DOHH2 (cell line): ENCODE measurements around the gene MON2.

Experiments
- H3F3A ChIP-seq: fragments of 200-600 bp; sonication (generic), shearing (Covaris generic); 2 replicates; pipeline ENCODE4 v1.6.0; 2016; ENCODE audit warnings: antibody characterized with exemption, mild to moderate bottlenecking; ENCODE audit not compliant: control insufficient read depth, insufficient read depth
- H3K27ac ChIP-seq: fragments of 200-600 bp; sonication (generic); 2 replicates; pipeline ENCODE4 v1.5.1; 2014; ENCODE audit warnings: low read depth, mild to moderate bottlenecking, low read length, moderate library complexity
- H3K27me3 ChIP-seq: fragments of 200-600 bp; sonication (generic); 2 replicates; pipeline ENCODE4 v1.6.1; 2014; ENCODE audit warnings: mild to moderate bottlenecking, low read length, mixed read lengths; ENCODE audit not compliant: control insufficient read depth
- H3K36me3 ChIP-seq: fragments of 200-600 bp; sonication (generic); 2 replicates; pipeline ENCODE4 v1.6.1; 2014; ENCODE audit warnings: mild to moderate bottlenecking, low read length, moderate library complexity, mixed read lengths; ENCODE audit not compliant: control insufficient read depth
- H3K4me1 ChIP-seq: fragments of 200-600 bp; sonication (generic); 2 replicates; pipeline ENCODE4 v1.6.1; 2014; ENCODE audit warnings: mild to moderate bottlenecking, low read length, mixed read lengths; ENCODE audit not compliant: control insufficient read depth
- H3K4me2 ChIP-seq: fragments of 200-600 bp; sonication (generic); 2 replicates; pipeline ENCODE4 v1.6.0; 2014; ENCODE audit warnings: mild to moderate bottlenecking, low read length, moderate library complexity
- H3K4me3 ChIP-seq: fragments of 200-600 bp; sonication (generic); 2 replicates; pipeline ENCODE4 v1.5.1; 2014; ENCODE audit warnings: mild to moderate bottlenecking, low read length, mixed read lengths
- H3K79me2 ChIP-seq: fragments of 200-600 bp; sonication (generic); 2 replicates; pipeline ENCODE4 v1.6.1; 2014; ENCODE audit warnings: mild to moderate bottlenecking, low read length, mixed read lengths; ENCODE audit not compliant: control insufficient read depth
- H3K9me2 ChIP-seq: fragments of 200-600 bp; sonication (generic); replicated peaks from 2 replicates; pipeline ENCODE4 v1.6.1; 2014; ENCODE audit warnings: mild to moderate bottlenecking, low read length, mixed read lengths; ENCODE audit not compliant: control insufficient read depth
- H3K9me3 ChIP-seq: fragments of 200-600 bp; sonication (generic); 2 replicates; pipeline ENCODE4 v1.6.1; 2014; ENCODE audit warnings: antibody characterized with exemption, low read length, mixed read lengths; ENCODE audit not compliant: control insufficient read depth, insufficient read depth
- H4K20me1 ChIP-seq: fragments of 200-600 bp; sonication (generic); 2 replicates; pipeline ENCODE4 v1.6.0; 2014; ENCODE audit warnings: low read depth, mild to moderate bottlenecking, antibody characterized with exemption, low read length, moderate library complexity; ENCODE audit not compliant: control insufficient read depth, insufficient read depth
- CTCF ChIP-seq: fragments of 200-600 bp; sonication (generic); IDR thresholded peaks from one replicate; pipeline ENCODE4 v1.5.1; 2014; ENCODE audit warnings: antibody characterized with exemption, mild to moderate bottlenecking, low read depth, low read length; ENCODE audit not compliant: poor library complexity, severe bottlenecking
- EZH2phosphoT487 ChIP-seq: fragments of 200-600 bp; sonication (generic); IDR thresholded peaks from 2 replicates; pipeline ENCODE4 v1.6.1; 2017; ENCODE audit warnings: borderline replicate concordance, mild to moderate bottlenecking, antibody characterized with exemption, low read length, moderate library complexity, mixed read lengths

Gene MON2

GRCh38 chr12:62466594-62467491 lies at the start of gene MON2:
TSS of gene MON2 (plus strand) at chr12:62466826. CDS start at chr12:62467208, 382 bp downstream.
- Histone ChIP-seq H3K4me1 (peaks cover 18% of the 10 kb centered on the region), H3K36me3 (peaks cover 8% of the 10 kb centered on the region), H3F3A (peaks cover 5% of the 10 kb centered on the region), H3K27me3 (no peaks in the 10 kb centered on the region), H3K27ac (peak within 1 kb of the TSS; percentile 47), H3K9me3 (peaks cover 7% of the 10 kb centered on the region; the same call in 1 of the 2 replicates), H3K9me2 (no peaks in the 10 kb centered on the region), H3K79me2 (peaks cover 55% of the 10 kb centered on the region), H4K20me1 (no peaks in the 10 kb centered on the region), H3K4me2 (peak within 1 kb of the TSS; percentile 93), H3K4me3 (peak within 1 kb of the TSS; percentile 98)
- TF ChIP-seq CTCF (no peak), EZH2phosphoT487 (no peak)

- Histone ChIP-seq H3K9me3 (peaks cover 5% of the 10 kb centered on the region; the same call in 1 of the 2 replicates), H3K9me2 (no peaks in the 10 kb centered on the region), H3K27me3 (peaks cover 11% of the 10 kb centered on the region), H3K4me3 (no peak overlapping the region), H3K36me3 (no peaks in the 10 kb centered on the region), H3K4me1 (no peaks in the 10 kb centered on the region), H3K27ac (no peak overlapping the region), H3K79me2 (no peaks in the 10 kb centered on the region), H3K4me2 (no peak overlapping the region), H3F3A (no peaks in the 10 kb centered on the region), H4K20me1 (no peaks in the 10 kb centered on the region)
- TF ChIP-seq CTCF (no peak), EZH2phosphoT487 (no peak)
Observed at GRCh38 chr12:62426089-62426488, 40.5 kb upstream of the MON2 start.

GRCh38 chr12:62429457-62429856 lies 37.2 kb upstream of the MON2 start:
- Histone ChIP-seq H4K20me1 (no peaks in the 10 kb centered on the region), H3K4me2 (no peak overlapping the region)

More at GRCh38 chr12:62429457-62429856, 37.2 kb upstream of the MON2 start:
- Histone ChIP-seq H3F3A (no peaks in the 10 kb centered on the region), H3K9me3 (peaks cover 5% of the 10 kb centered on the region; the same call in 1 of the 2 replicates), H3K27me3 (peaks cover 14% of the 10 kb centered on the region), H3K79me2 (no peaks in the 10 kb centered on the region), H3K36me3 (no peaks in the 10 kb centered on the region), H3K4me1 (no peaks in the 10 kb centered on the region), H3K9me2 (no peaks in the 10 kb centered on the region), H3K4me3 (no peak overlapping the region), H3K27ac (no peak overlapping the region)
- TF ChIP-seq CTCF (no peak), EZH2phosphoT487 (no peak)
